GM18909 (cell line): ENCODE measurements around the gene EYA3.

ENCODE experiments used
- ATAC-seq: cut with Tn5 transposase; IDR thresholded peaks from one replicate; pipeline ENCODE4 v1.9.1; 2021; ENCODE audit warnings: mild to moderate bottlenecking; ENCODE audit not compliant: unreplicated experiment, poor library complexity

Gene EYA3, protein sequence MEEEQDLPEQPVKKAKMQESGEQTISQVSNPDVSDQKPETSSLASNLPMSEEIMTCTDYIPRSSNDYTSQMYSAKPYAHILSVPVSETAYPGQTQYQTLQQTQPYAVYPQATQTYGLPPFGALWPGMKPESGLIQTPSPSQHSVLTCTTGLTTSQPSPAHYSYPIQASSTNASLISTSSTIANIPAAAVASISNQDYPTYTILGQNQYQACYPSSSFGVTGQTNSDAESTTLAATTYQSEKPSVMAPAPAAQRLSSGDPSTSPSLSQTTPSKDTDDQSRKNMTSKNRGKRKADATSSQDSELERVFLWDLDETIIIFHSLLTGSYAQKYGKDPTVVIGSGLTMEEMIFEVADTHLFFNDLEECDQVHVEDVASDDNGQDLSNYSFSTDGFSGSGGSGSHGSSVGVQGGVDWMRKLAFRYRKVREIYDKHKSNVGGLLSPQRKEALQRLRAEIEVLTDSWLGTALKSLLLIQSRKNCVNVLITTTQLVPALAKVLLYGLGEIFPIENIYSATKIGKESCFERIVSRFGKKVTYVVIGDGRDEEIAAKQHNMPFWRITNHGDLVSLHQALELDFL

DNA sequence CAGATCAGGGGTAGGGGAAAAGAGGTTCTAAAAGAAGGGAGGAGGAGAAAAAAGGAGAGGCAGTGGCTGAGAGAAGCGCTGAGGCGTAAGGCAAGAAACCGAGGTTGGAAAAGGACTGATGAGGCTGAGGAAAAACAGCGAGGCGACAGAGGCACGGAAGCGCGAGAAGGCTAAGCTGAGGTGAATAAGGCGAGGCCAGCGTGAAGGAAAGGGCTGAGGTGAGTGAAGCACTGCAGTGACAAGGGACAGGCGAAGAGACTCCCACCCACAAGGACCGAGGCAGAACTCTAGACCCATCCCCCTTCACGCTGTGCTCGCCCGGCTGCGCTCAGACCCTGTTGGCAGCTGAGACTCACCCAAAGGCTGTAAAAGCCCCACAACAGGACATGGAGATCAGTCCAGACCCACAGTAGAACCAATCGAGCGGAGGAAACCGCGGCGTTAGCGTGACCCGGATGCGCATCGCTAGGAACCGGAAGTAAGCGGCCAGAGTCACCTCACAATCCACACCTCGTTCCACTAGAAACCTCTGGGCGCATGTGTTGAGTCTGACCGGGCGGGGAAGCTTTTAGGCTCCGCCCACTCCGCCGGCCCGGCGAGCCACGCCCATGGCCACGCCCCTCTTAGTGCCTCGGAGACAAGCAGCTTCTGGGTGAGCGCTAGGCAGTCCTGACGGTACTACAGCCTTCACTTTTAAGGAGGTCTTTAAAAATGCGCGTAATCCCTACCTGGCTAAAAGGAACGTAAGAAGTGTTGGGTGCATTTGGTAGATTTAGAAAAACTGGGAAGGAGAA lies at the start of gene EYA3:
TSS of gene EYA3 (minus strand) at position 443 of the 794 bp plus-strand sequence. CDS start 30,584 bp downstream, outside the sequence.
- peak; percentile 93 for ATAC-seq

DNA sequence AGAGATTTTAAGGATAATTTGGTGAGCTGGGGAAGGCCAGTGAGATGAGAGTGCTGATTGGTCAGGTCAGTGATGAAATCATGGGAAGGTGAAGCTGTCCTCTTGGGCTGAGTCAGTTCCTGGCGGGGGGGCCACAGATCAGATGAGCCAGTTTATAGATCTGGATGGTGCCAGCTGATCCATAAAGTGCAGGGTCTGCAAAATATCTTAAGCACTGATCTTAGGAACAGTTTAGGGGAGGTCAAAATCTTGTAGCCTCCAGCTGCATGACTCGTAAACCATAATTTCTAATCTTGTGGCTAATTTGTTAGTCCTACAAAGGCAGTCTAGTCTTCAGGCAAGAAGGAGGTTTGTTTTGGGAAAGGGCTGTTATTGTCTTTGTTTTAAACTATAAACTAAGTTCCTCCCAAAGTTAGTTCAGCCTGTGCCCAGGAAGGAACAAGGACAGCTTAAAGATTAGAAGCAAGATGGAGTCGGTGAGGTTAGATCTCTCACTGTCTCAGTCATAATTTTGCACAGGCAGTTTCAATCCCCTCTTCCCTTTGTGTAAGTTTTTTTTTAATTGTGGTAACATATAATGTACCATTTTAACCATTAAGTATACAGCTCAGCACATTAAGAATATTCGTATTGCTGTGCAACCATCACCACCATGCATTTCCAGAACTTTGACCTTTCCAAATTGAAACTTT lies 48.7 kb upstream of the EYA3 start:
- no peak for ATAC-seq

DNA sequence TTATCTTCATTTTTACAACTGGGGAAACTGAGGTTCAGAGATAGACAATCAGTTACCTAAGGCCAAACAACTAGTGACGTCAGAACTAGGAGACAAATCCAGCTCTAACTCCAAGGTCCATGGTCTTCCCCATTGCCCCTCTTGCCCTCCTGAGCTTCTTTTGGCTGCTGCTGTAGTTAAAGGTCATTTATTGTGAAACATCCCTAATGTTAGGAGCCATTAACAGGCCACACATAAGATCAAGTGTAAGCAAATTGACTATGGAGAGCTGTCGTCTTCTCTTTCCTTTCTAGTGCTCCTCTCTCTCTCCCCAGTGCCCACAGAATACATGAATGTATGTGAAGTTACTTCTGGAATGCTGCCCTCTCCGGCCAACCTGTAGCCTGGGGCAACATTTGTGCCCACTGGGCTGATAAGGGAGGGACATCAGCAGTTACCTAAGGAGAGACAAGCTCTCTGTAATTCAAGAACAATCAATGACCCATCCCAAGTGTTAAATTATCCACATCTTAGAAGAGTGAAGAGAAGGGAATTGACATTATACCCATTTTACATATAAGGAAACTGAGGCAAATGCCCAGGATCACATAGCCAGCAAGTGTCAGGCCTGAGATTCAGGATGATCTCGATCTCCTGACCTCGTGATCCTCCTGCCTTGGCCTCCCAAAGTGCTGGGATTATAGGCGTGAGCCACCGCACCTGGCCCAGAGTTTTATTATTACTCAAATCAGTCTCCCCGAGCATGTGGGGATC lies 47.9 kb upstream of the EYA3 start:
- no peak for ATAC-seq

DNA sequence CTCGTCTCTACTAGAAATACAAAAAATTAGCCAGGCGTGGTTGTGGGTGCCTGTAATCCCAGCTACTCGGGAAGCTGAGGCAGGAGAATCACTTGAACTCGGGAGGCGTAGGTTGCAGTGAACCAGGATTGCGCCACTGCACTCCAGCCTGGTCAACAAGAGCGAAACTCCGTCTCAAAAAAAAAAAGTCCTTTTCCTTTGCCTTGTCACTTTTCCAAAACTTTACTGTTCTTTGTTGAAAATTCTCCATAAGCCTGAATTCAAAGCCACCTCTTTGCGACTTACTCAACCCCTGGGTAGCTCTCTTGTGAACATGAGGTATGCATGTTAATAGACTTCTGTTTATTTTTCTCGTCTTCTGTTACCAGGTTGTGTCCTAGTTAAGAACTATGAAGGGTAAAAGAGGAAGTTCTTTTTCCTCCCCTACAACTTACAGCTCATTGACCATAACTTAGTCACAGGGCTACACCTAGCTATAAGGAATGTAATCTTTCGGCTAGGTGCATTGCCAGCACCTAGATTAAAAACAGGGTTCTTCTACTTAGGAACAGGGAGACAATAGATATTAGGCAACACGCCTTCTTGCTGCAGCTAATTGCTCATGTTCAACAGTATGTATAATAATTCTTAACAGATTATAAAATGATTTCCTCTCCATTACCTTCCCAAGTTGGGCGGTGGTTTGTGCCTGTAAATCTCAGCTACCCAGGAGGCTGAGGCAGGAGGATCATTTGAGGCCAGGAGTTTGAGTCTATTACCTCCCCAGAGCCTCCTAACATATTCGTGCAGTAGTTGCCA lies 47.2 kb upstream of the EYA3 start:
- no peak for ATAC-seq

DNA sequence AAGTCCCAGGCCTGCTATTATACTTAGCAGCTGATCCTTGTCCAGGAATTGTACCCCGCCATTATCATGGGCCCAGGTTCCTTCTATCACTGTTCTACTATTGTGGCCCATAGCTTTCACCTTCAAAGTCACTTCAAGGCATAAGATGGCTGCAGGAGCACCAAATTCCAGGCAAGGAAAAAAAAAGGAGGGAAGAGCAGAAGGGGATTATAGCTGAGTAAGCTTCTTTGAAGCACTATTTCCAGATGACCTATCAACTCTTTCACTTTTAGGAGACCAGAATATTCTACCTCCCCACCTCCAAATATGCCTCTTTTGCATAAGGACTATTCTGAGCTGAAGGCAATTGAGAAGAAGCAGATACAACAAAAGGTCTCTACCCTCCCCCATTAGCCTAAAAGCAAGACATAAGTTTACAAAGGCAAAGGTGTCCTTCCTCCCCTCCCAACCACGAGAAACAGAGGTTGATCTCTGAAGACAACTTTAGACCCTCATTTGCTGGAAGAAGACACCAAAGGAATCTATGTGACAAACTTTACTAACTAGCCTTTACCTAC lies 46.3 kb upstream of the EYA3 start:
- ATAC-seq: no peak

DNA sequence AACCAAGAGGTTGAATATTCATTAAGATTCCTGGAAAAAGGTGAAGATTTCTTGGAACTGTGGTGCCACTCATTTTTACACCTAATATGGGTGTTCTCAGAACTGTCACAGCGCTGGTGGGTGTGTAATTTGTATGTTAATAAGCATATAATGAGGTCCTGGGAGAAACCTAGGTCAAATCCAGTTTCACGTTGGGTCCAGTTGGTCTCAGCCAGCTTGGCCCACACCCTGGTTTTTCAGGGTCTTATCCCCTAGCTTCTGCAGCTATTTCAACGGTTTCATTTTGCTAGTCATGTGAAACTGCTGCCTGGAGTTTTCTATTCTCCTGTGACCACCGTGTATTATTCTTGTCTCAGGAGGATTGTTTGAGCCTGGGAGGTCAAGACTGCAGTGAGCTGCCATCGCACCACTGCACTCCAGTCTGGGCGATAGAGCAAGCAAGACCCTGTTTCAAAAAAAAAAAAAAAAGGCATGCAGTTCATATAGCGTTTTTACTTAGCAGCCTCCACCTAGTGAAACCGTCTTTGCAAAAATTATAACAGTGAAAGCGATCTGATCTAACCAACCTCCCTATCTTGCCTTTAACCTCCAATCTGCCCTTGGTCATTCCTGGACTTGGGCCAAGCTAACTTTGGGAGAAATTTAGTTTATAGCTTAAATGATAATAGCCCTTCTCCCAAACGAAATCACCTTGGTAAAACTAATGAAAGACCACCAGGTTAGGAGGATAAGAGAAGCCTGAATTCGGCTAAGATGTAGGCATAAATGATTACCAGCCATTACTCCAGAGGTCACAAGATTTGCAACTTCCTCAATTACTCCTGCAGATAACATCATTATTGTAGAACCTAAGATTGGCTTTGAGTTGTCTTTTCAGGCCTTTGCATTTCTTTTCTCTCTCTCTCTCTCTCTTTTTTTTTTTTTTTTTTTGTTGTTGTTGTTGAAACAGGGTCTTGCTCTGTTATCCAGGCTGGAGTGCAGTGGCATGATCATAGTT lies 44.1 kb upstream of the EYA3 start:
- ATAC-seq: no peak

DNA sequence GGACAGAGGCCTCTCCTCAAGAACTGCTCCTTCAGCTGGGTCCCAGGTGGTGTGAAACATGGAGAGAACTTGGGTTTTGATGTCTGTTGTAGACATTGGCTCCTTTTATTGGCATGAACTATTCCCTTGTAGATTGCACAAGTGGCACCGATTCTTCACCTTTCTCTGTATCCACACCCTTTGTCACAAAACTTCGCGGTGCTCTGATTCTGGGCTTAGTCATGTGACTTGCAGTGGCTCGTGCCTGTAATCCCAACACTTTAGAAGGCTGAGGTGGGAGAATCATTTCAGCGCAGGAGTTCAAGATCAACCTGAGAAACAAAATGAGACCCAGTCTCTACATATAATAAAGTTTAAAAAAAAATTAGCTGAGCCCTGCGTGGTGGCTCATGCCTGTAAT lies 42.5 kb upstream of the EYA3 start:
- no peak for ATAC-seq

DNA sequence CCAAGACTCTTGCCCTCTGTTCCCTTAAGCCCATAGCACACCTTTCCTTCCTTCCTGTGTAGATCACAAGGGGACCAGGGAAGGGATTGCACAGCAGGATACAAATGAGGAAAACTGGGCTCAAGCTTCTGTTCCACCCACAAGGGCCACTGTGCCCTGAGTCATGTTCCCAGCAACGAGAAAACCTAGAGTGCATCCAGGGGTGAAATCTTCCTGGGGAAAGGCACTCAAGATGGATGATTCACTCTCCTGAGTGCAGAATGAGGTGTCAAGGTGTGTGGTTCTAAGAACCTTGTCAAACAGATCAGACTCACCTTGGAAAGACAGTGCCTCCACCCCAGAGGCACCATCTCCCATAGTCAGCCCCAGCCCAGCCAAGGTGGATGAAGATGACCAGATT lies 40.7 kb upstream of the EYA3 start:
- ATAC-seq: no peak

DNA sequence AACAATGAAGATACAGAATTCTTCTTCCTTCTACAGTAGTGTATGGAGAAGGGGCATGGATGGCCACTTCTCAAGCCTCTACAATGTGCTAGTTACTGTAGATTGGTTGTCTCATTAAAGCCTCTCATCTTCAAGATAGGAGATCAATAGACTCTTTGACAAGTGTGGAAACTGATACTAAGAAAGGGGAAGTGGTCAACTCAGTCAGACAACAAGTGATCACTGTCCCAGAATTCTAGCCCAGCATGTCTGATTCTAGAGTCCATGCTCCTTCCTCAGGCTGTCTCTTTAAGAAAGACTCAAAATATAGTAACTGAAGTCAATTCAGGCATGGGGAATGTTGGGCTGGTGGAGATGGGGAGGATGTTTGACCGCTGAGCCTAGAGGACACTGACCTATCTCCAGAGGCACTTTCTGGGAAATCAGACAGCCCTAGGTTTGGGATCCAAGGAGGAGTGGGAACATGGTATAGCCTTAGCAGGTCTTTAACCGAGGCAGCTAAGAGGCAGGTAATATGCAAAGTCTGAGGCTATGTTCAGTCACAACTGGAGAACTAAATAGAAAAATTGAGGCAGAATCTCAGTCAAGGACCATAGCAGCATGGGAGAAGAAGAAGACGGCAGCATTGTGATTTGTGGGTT lies 39.3 kb upstream of the EYA3 start:
- peak; percentile 76 for ATAC-seq

DNA sequence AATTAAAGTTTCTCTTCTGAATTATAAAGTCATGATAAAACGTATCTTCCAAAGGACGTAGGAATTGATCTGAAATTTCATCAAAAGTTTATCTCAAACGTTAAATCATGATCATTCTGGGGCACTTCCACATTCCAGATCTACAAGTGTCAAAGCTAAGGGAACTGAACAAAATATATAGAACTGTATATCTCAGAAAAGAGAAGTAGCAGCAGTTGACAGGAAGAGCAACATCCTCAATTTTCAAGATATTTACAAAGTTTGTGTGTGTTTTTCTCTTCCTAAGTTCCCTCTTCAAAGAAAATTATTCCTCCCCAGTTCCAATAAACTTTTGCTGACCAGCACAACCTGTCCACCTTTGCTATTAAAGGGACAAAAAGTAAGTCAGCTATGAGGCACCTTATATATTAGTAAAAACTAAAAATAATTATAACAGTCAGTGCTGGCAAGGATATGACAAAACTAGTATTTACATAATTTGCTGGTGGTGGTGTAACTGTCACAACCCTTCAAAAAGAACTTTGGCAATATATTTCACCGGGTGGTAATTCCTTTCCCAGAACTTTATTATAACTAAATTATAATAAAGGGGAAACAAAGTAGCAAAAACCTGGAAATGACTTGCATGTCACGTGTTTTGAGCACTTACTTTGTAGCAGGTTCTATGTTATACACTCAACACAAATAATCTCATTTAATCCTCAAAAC lies 38.5 kb upstream of the EYA3 start:
- ATAC-seq: no peak

DNA sequence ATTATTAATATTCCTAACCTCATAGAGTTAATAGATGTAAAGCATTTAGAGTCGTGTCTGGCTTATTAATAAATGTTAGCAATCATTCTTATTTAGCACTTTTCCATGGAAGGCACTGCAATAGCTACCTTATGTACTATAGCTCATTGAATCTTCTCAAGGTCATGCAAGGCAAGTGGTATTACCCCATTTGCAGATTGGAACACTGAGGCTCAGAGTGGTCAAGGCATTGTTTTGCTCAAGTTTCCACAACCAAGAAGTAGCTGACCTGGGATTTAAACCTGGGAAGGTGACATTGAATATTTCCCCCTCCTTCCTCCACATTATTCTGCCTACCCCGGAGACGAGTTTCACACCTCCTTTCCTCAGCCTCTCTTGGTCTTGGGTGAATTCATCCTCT lies 37.8 kb upstream of the EYA3 start:
- no peak for ATAC-seq

DNA sequence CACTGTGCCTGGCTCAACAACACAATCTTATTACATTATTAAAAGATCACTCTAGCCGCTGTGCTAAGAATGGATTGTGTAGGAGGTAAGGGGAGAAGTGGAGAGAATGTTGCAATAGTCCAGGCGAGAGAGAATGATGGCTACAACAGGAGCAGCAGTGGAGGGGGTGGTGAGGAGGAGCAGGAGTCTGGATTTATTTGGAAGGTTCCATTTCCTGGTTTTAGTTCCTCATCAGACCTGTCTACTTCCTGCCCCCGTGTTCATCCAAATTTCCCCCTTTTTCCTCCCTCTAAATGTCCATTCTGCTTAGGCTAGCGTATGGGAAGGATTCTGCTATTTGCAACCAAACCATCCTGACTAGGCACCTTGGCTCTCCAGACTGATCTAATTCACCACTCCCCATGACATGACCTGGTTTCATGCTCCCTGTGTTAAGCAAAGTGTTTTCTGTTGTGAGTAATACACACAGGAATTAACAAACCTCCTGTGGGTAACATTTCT lies 35.1 kb upstream of the EYA3 start:
- ATAC-seq: no peak

DNA sequence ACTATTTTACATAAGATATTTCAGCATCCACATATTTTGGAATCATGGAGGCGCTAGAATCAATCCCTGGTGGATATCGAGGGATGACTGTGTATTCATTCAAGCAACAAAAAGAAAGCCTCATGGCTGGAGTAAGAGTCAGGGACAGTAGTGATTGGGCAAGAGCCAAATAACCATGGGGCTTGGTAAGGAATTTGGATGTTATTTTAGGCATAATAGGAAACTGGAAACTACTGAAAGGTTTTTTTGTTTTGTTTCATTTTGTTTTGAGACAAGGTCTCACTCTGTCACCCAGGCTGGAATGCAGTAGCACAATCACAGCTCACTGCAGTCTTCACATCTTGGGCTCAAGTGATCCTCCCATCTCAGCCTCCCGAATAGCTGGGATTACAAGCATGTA lies 33.8 kb upstream of the EYA3 start:
- no peak for ATAC-seq

DNA sequence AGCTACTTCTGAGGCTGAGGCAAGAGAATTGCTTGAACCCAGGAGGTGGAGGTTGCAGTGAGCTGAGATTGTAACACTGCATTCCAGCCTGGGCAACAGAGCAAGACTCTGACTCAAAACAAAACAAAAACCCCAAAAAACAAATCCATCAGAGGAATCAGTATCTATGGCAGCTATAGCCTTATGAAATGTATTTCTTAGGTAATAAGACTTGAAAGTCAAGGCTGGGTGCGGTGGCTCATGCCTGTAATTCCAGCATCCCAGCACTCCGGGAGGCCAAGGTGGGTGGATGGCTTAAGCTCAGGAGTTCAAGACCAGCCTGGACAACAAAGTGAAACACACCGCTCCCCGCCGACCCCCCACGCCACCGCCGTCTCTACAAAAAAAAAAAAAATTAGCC lies 31.1 kb upstream of the EYA3 start:
- ATAC-seq: no peak

DNA sequence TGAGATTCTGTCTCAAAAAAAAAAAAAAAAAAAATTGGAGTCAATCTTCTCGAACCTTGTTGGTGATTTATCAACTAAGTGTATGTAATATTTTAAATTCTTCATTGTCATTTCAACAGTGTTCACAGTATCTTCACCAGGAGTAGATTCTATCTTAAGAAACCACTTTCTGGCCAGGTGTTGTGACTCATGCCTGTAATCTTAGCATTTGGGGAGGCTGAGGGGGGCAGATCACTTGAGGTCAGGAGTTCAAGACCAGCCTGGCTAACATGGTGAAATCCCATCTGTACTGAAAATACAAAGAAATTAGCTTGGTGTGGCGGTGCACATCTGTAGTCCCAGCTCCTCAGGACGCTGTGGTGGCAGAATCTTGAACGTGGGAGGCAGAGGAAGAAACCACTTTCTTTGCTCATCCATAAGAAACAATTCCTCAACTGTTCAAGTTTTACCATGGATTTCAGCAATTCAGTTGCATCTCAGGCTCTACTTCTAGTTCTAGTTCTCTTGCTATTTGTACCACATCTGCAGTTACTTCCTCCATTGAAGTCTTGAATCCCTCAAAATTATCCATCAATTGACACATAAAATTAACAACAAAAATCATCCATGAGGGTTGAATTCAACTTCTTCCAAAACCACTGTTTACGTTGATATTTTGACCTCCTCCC lies 30.4 kb upstream of the EYA3 start:
- ATAC-seq: no peak

DNA sequence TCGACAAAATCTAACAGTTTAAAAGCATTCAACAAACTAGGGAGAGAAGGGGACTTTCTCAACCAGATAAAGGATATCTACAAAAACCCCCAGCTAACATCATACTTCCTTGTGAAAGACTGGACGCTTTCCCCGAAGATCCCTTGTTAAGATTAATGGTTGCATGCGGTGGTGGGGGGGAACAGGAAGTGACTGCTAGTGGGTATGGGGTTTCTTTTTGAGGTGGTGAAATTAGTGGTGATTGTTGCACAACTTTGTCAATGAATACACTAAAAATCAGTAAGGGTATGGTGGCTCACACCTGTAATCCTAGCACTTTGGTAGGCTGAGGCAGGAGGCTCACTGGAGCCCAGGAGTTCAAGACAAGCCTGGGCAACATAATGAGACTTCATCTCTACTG lies 26.9 kb upstream of the EYA3 start:
- ATAC-seq: no peak
